Tongue (tissue), 2 donors: Measurements from ENCODE around the gene SLC4A11. TPM values are rescaled to one million over a fixed set of nuclear protein-coding genes. Genes with fewer than 3 reads are reported as not detected.
"Not testable (repeated sequence)": the region's sequence is repeated elsewhere in the genome, so short reads cannot be mapped to it uniquely, and the experiment has no call there.

ENCODE experiments used
- DNase-seq: peaks from one replicate; pipeline ENCODE4 v3.0.0-alpha.2; 2015
- total RNA-seq: library from RNA; depleted of rRNA; stranded (reverse); fragments of >200 nt; gene quantifications from one replicate; pipeline ENCODE4 v1.2.3, GENCODE V29; 2014

Gene SLC4A11
- total RNA-seq, 1 donor from 2014 or later = 0.62 TPM

GRCh38 chr20:3203315-3204123 lies 35.5 kb downstream of the SLC4A11 start:
- DNase-seq = no peak

GRCh38 chr20:3202965-3203314 lies 36.0 kb downstream of the SLC4A11 start:
- DNase-seq = no peak

GRCh38 chr20:3199976-3200755 lies 38.8 kb downstream of the SLC4A11 start:
- no peak for DNase-seq

GRCh38 chr20:3199206-3199605 lies 39.8 kb downstream of the SLC4A11 start:
- no peak for DNase-seq

GRCh38 chr20:3195590-3196237 lies 43.3 kb downstream of the SLC4A11 start:
- DNase-seq = no peak

- DNase-seq = no peak
Measured at GRCh38 chr20:3194617-3195280, 44.2 kb downstream of the SLC4A11 start.

- no peak for DNase-seq
Measured at GRCh38 chr20:3193806-3194616, 45.0 kb downstream of the SLC4A11 start.

GRCh38 chr20:3192226-3193015 lies 46.6 kb downstream of the SLC4A11 start:
- no peak for DNase-seq

GRCh38 chr20:3190681-3191111 lies 48.3 kb downstream of the SLC4A11 start:
- no peak for DNase-seq

- DNase-seq = no peak
Measured at GRCh38 chr20:3189561-3190131, 49.3 kb downstream of the SLC4A11 start.

GRCh38 chr20:3188823-3189413 lies 50.1 kb downstream of the SLC4A11 start:
- no peak for DNase-seq

- DNase-seq = not testable (repeated sequence)
Measured at GRCh38 chr20:3187861-3188260, 51.1 kb downstream of the SLC4A11 start.

- DNase-seq = no peak
Measured at GRCh38 chr20:3183896-3184612, 54.9 kb downstream of the SLC4A11 start.

GRCh38 chr20:3182429-3182828 lies 56.6 kb downstream of the SLC4A11 start:
- DNase-seq = not testable (repeated sequence)

GRCh38 chr20:3181270-3181669 lies 57.7 kb downstream of the SLC4A11 start:
- no peak for DNase-seq

- no peak for DNase-seq
Measured at GRCh38 chr20:3180319-3180718, 58.7 kb downstream of the SLC4A11 start.

- DNase-seq = no peak
Measured at GRCh38 chr20:3177746-3178485, 61.1 kb downstream of the SLC4A11 start.
